SK-MEL-5 (cell line): ENCODE data around the gene MOXD1. TPM values are rescaled to one million over a fixed set of nuclear protein-coding genes. Genes with fewer than 3 reads are reported as not detected.

Experiments
- total RNA-seq: library from RNA; depleted of rRNA; stranded (reverse); fragments of >200 nt; shearing (Covaris generic); gene quantifications from 2 replicates; pipeline ENCODE4 v1.2.3, GENCODE V29; 2014; rRNA removed

The MOXD1 gene
- total RNA-seq, 1 experiment from 2014 or later, result 17.2 TPM

Other genes starting within 250 kb of the MOXD1 start
- gene STX7, start 111.6 kb upstream of the MOXD1 start, total RNA-seq, result 87.6 and 107 TPM in 2 replicates
- gene TAAR9, start 136.8 kb upstream of the MOXD1 start, total RNA-seq, result not detected in 2 replicates
- not detected in 2 replicates for gene TAAR8, start 151.2 kb upstream of the MOXD1 start, total RNA-seq
- gene TAAR6, start 168.8 kb upstream of the MOXD1 start, total RNA-seq, result not detected in 2 replicates
- gene TAAR5, start 188.3 kb upstream of the MOXD1 start, total RNA-seq, result not detected in 2 replicates
- not detected in 2 replicates for gene TAAR2, start 222.8 kb upstream of the MOXD1 start, total RNA-seq